Endothelial cell of umbilical vein (primary cell): ENCODE results near the gene TCERG1L. TPM values are rescaled to one million over a fixed set of nuclear protein-coding genes. Genes with fewer than 3 reads are reported as not detected.

Source experiments
- BruUV-seq: library from RNA; stranded (reverse); fragments of 400-500 nt; replicated peaks from 2 replicates; lab custom pipeline; 2021; lab: Mats Ljungman, UMichigan
- CTCF ChIA-PET: fragments of 300-600, 350-600 bp; sonication (Branson Sonifier 250); formaldehyde crosslinking; loops from one replicate; lab custom pipeline; 2021; ENCODE audit warnings: antibody characterized with exemption, inconsistent platforms; lab: Charles Lee
- POLR2A ChIA-PET: fragments of 300-600, 350-600 bp; sonication (Branson Sonifier 250); formaldehyde crosslinking; loops from one replicate; lab custom pipeline; 2021; ENCODE audit warnings: antibody characterized with exemption, inconsistent platforms; lab: Charles Lee
- DNase-seq: peaks from one replicate; pipeline ENCODE4 v3.0.0-alpha.2; 2011; ENCODE audit warnings: low read depth, low spot score
- FAIRE-seq: peaks from 2 replicates; lab custom pipeline; 2011; peaks lifted over from hg19 to GRCh38; lab: Jason Lieb, UNC
- H2AFZ ChIP-seq: 2 replicates; pipeline ENCODE4 v1.6.0; 2012; ENCODE audit warnings: low read depth, low read length, control low read depth, inconsistent platforms
- H3K27ac ChIP-seq: 2 replicates; pipeline ENCODE4 v1.5.1; 2011; ENCODE audit warnings: low read depth, mild to moderate bottlenecking, control low read depth, low read length, moderate library complexity; ENCODE audit not compliant: insufficient read depth
- H3K27me3 ChIP-seq, 2 experiments: 2 replicates each; pipeline versions ENCODE4 v1.6.0 to v1.6.1; 2011; ENCODE audit warnings: low read length in 2 of 2, mixed read lengths in 1 of 2; ENCODE audit not compliant: control insufficient read depth in 2 of 2, insufficient read depth in 2 of 2
- H3K36me3 ChIP-seq, 2 experiments: 2 replicates in 1 of 2; 3 replicates in 1 of 2; pipeline ENCODE4 v1.5.1; 2011; ENCODE audit warnings: low read length in 2 of 2, mild to moderate bottlenecking in 1 of 2, moderate library complexity in 1 of 2; ENCODE audit not compliant: control insufficient read depth in 2 of 2, insufficient read depth in 2 of 2; ENCODE audit errors: extremely low read depth in 1 of 2
- H3K4me1 ChIP-seq: 3 replicates; pipeline ENCODE4 v1.5.1; 2011; ENCODE audit warnings: mild to moderate bottlenecking, low read length; ENCODE audit not compliant: control insufficient read depth, insufficient read depth; ENCODE audit errors: extremely low read depth
- H3K4me2 ChIP-seq: 2 replicates; pipeline ENCODE4 v1.6.1; 2011; ENCODE audit warnings: low read length, control low read depth, mixed read lengths; ENCODE audit not compliant: insufficient read depth
- H3K4me3 ChIP-seq, 3 experiments: fragments of 200-600 bp in 1 of 3; sonication (generic), shearing (Covaris generic) in 1 of 3; replicated peaks in 1 of 3; 2 replicates each; pipeline ENCODE4 v1.5.1; 2011 to 2016; ENCODE audit warnings: control low read depth in 3 of 3, low read length in 3 of 3, mild to moderate bottlenecking in 2 of 3, inconsistent platforms in 1 of 3, low read depth in 1 of 3, moderate library complexity in 1 of 3; ENCODE audit not compliant: insufficient read depth in 1 of 3
- H3K79me2 ChIP-seq: 2 replicates; pipeline ENCODE4 v1.6.0; 2012; ENCODE audit warnings: low read length, inconsistent platforms; ENCODE audit not compliant: control insufficient read depth, insufficient read depth
- H3K9ac ChIP-seq: replicated peaks from 2 replicates; pipeline ENCODE3; 2011; ENCODE audit warnings: low read length, control low read depth; ENCODE audit not compliant: insufficient read depth; ENCODE audit errors: extremely low read depth
- H3K9me1 ChIP-seq: replicated peaks from 3 replicates; pipeline ENCODE4 v1.6.0; 2011; ENCODE audit warnings: mild to moderate bottlenecking, low read length; ENCODE audit not compliant: control insufficient read depth, insufficient read depth; ENCODE audit errors: extremely low read depth
- H3K9me3 ChIP-seq: replicated peaks from 2 replicates; pipeline ENCODE4 v1.5.1; 2012; ENCODE audit warnings: low read length, inconsistent platforms; ENCODE audit not compliant: control insufficient read depth, insufficient read depth
- H4K20me1 ChIP-seq: replicated peaks from 2 replicates; pipeline ENCODE3; 2011; ENCODE audit warnings: mild to moderate bottlenecking, low read length; ENCODE audit not compliant: control insufficient read depth, insufficient read depth; ENCODE audit errors: extremely low read depth
- EZH2 ChIP-seq: IDR thresholded peaks from 2 replicates; pipeline ENCODE4 v1.6.1; 2012; ENCODE audit warnings: borderline replicate concordance, low read depth, mild to moderate bottlenecking, moderate library complexity, low read length, inconsistent platforms; ENCODE audit not compliant: severe bottlenecking
- FOS ChIP-seq: IDR thresholded peaks from 2 replicates; pipeline ENCODE4 v1.6.1; 2011; ENCODE audit warnings: mild to moderate bottlenecking, low read length, moderate library complexity, borderline replicate concordance; ENCODE audit not compliant: insufficient read depth
- GATA2 ChIP-seq: IDR thresholded peaks from 2 replicates; pipeline ENCODE4 v1.7.0; 2011; ENCODE audit warnings: low read depth, mild to moderate bottlenecking, moderate library complexity, mixed read lengths, low read length; ENCODE audit not compliant: insufficient read length, insufficient read depth
- JUN ChIP-seq: IDR thresholded peaks from 2 replicates; pipeline ENCODE4 v1.6.1; 2011; ENCODE audit warnings: borderline replicate concordance, low read depth; ENCODE audit not compliant: insufficient read length, insufficient read depth
- POLR2A ChIP-seq: IDR thresholded peaks from 2 replicates; pipeline ENCODE4 v1.6.1; 2012; ENCODE audit warnings: low read depth, mild to moderate bottlenecking, control low read depth, low read length
- POLR2AphosphoS5 ChIP-seq: IDR thresholded peaks from 2 replicates; pipeline ENCODE4 v1.6.1; 2012; ENCODE audit warnings: low read depth, mild to moderate bottlenecking, control low read depth, low read length, moderate library complexity; ENCODE audit not compliant: insufficient read depth
- dilution Hi-C: fragments of 300-500 bp; cut with MboI; formaldehyde crosslinking; loops from one replicate; pipeline ENCODE4 v1.15.0; 2019; ENCODE audit warnings: low sequenced_read_pairs; ENCODE audit not compliant: extremely low pct_ligation_motif_present
- intact Hi-C: fragments of 100-400 bp; cut with micrococcal nuclease; formaldehyde crosslinking; loops from one replicate; pipeline ENCODE4 v1.10.0; 2022
- polyA plus RNA-seq, 4 experiments: library from polyadenylated mRNA; depleted of rRNA in 3 of 4; stranded (reverse) in 3 of 4; unstranded in 1 of 4; fragments of >200 nt; gene quantifications; 2 replicates each; pipeline versions ENCODE4 v1.2.1 to v1.2.3, GENCODE V29; 2011 to 2012; ENCODE audit warnings: missing spikeins in 1 of 4
- total RNA-seq: library from RNA; stranded (reverse); gene quantifications from 2 replicates; pipeline ENCODE4 v1.2.3, GENCODE V29; 2021
- TF ChIP-seq, protein P1 (sequence below), 2 donors: IDR thresholded peaks; 1 replicate in 1 of 2; 2 replicates in 1 of 2; pipeline ENCODE4 v1.5.1; 2011; ENCODE audit warnings: low read length in 2 of 2, mild to moderate bottlenecking in 2 of 2, moderate library complexity in 2 of 2, control low read depth in 1 of 2, inconsistent platforms in 1 of 2, low read depth in 1 of 2; ENCODE audit not compliant: insufficient read depth in 1 of 2; ENCODE audit errors: extremely low read depth in 1 of 2
- TF ChIP-seq, protein P2 (sequence below): IDR thresholded peaks from 2 replicates; pipeline ENCODE4 v1.6.1; 2011; ENCODE audit not compliant: insufficient read depth, insufficient read length

The TCERG1L gene
- total and polyA plus RNA-seq, 2 donors (not counting 3 experiments of a cell fraction or from before 2014, with no cell fraction given): not detected

DNA sequence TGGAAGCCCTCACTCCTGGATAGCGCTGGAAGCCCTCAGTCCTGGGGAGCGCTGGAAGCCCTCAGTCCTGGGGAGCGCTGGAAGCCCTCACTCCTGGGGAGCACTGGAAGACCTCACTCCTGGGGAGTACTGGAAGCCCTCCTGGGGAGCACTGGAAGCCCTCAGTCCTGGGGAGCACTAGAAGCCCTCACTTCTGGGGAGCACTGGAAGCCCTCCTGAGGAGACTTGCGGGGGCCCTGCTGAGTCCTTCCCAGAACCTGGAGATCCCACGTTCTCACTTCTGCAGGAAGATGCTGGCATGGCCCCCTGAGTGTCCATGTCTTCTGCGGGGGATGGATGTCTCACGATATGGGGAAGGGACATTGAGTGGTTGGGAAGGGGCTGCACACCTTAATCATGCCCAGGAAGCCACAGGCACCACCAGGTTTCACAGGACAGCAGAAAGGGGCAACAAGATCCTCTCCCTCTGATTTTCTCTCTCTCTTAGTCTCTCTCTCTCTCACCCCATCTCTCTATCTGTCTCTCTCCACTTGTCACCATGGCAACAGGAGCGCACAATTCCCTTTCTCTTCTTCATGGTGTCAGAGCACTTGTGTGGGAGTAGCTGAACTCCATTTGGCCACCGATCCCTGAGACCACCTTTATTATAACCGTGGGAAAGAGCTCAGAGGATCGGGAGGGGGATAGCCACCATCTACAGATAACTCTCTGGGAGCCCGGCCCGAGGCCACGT lies 267.0 kb downstream of the TCERG1L start:
- H3K9me3 ChIP-seq: no peaks in the 10 kb centered on the region
- no peak for FAIRE-seq

More for the DNA sequence above, 267.0 kb downstream of the TCERG1L start:
- TF ChIP-seq, protein P1, sequence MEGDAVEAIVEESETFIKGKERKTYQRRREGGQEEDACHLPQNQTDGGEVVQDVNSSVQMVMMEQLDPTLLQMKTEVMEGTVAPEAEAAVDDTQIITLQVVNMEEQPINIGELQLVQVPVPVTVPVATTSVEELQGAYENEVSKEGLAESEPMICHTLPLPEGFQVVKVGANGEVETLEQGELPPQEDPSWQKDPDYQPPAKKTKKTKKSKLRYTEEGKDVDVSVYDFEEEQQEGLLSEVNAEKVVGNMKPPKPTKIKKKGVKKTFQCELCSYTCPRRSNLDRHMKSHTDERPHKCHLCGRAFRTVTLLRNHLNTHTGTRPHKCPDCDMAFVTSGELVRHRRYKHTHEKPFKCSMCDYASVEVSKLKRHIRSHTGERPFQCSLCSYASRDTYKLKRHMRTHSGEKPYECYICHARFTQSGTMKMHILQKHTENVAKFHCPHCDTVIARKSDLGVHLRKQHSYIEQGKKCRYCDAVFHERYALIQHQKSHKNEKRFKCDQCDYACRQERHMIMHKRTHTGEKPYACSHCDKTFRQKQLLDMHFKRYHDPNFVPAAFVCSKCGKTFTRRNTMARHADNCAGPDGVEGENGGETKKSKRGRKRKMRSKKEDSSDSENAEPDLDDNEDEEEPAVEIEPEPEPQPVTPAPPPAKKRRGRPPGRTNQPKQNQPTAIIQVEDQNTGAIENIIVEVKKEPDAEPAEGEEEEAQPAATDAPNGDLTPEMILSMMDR (IDR thresholded peaks at IDR 0.05; ENCODE audit: extremely low read depth in 1 of 2, insufficient read depth in 1 of 2, low read depth in 1 of 2, low read length in 2 of 2): no peak
- no peak for TF ChIP-seq GATA2
- no peak for TF ChIP-seq POLR2AphosphoS5
- no peak for TF ChIP-seq JUN
- TF ChIP-seq POLR2A: no peak
- TF ChIP-seq FOS: no peak
- TF ChIP-seq, protein P2, sequence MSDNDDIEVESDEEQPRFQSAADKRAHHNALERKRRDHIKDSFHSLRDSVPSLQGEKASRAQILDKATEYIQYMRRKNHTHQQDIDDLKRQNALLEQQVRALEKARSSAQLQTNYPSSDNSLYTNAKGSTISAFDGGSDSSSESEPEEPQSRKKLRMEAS: no peak
- TF ChIP-seq EZH2: no peak
- Histone ChIP-seq H3K27ac (no peak overlapping the region), H3K27me3 (no peaks in the 10 kb centered on the region), H3K4me3 (no peak overlapping the region), H3K9me1 (no peaks in the 10 kb centered on the region), H3K79me2 (no peaks in the 10 kb centered on the region), H3K36me3 (no peaks in the 10 kb centered on the region), H4K20me1 (no peaks in the 10 kb centered on the region), H2AFZ (no peak overlapping the region), H3K4me2 (no peak overlapping the region), H3K4me1 (no peaks in the 10 kb centered on the region), H3K9ac (no peak overlapping the region)
- intact Hi-C loops: no loop called here
- ChIA-PET POLR2A (no interaction called here), CTCF (no interaction called here)
- no TSS peak for BruUV-seq
- dilution Hi-C loops: no loop called here
- DNase-seq: no peak
